HepG2 (cell line): ENCODE results near the gene CCDC30. TPM values are rescaled to one million over a fixed set of nuclear protein-coding genes. Genes with fewer than 3 reads are reported as not detected.

ENCODE experiments used
- ATAC-seq: fragments of 200-7000 bp; cut with Tn5 transposase; 3 replicates; pipeline ENCODE4 v1.9.1; 2020; ENCODE audit warnings: mild to moderate bottlenecking, moderate library complexity
- BruUV-seq: library from RNA; stranded (reverse); fragments of 400-500 nt; replicated peaks from 2 replicates; lab custom pipeline; 2021; lab: Mats Ljungman, UMichigan
- CTCF ChIA-PET: fragments of 300-600 bp; formaldehyde crosslinking; extraction: SDS; loops from one replicate; lab custom pipeline; 2021; ENCODE audit warnings: low total read pairs, inconsistent platforms, low intra/inter-chr PET ratio; lab: Yijun Ruan, JAX
- POLR2A ChIA-PET: fragments of 350-600 bp; sonication (Branson Sonifier 250); formaldehyde crosslinking; loops from one replicate; lab custom pipeline; 2020; ENCODE audit warnings: antibody characterized with exemption, inconsistent platforms; lab: Yijun Ruan, JAX
- DNase-seq: peaks from one replicate; pipeline ENCODE4 v3.0.0-alpha.2; 2015; ENCODE audit warnings: low spot score
- FAIRE-seq: peaks from 3 replicates; lab custom pipeline; 2011; peaks lifted over from hg19 to GRCh38; lab: Jason Lieb, UNC
- H2AFZ ChIP-seq: one replicate; pipeline ENCODE4 v1.6.1; 2011; ENCODE audit warnings: low read length, inconsistent platforms
- H3K27ac ChIP-seq: fragments of 300-600 bp; 3 replicates; pipeline ENCODE4 v1.8.0; 2011; ENCODE audit warnings: mixed run types, mild to moderate bottlenecking, mixed read lengths, low read length, inconsistent platforms; ENCODE audit not compliant: insufficient read depth; ENCODE audit errors: extremely low read length
- H3K27me3 ChIP-seq, 2 experiments: fragments of 200-600 bp in 1 of 2; 2 replicates in 1 of 2; 3 replicates in 1 of 2; pipeline versions ENCODE4 v1.6.0 to v1.8.0; 2011; ENCODE audit warnings: low read length in 2 of 2, mild to moderate bottlenecking in 2 of 2, moderate library complexity in 2 of 2, inconsistent platforms in 1 of 2; ENCODE audit not compliant: insufficient read depth in 2 of 2, control insufficient read depth in 1 of 2
- H3K36me3 ChIP-seq, 2 experiments: fragments of 200-600 bp in 1 of 2; replicated peaks in 1 of 2; 2 replicates in 1 of 2; 3 replicates in 1 of 2; pipeline versions ENCODE4 v1.5.1 to v1.8.0; 2011; ENCODE audit warnings: low read length in 2 of 2, inconsistent platforms in 1 of 2; ENCODE audit not compliant: insufficient read depth in 2 of 2, control insufficient read depth in 1 of 2
- H3K4me1 ChIP-seq: 2 replicates; pipeline ENCODE4 v1.5.1; 2012; ENCODE audit warnings: low read length, inconsistent platforms; ENCODE audit not compliant: insufficient read depth
- H3K4me2 ChIP-seq: 2 replicates; pipeline ENCODE4 v1.6.0; 2011; ENCODE audit warnings: low read depth, low read length, inconsistent platforms
- H3K4me3 ChIP-seq, 3 experiments: fragments of 200-600 bp in 1 of 3; sonication (generic), shearing (Covaris generic) in 1 of 3; replicated peaks in 1 of 3; 2 replicates each; pipeline ENCODE4 v1.5.1; 2011 to 2016; ENCODE audit warnings: low read length in 3 of 3, inconsistent platforms in 2 of 3, low read depth in 2 of 3, mild to moderate bottlenecking in 2 of 3, control low read depth in 1 of 3, mixed read lengths in 1 of 3; ENCODE audit not compliant: insufficient read depth in 1 of 3
- H3K79me2 ChIP-seq: one replicate; pipeline ENCODE4 v1.6.1; 2011; ENCODE audit warnings: low read length, inconsistent platforms; ENCODE audit not compliant: insufficient read depth
- H3K9ac ChIP-seq: 2 replicates; pipeline ENCODE4 v1.6.0; 2011; ENCODE audit warnings: mild to moderate bottlenecking, low read depth, low read length, inconsistent platforms; ENCODE audit not compliant: insufficient read depth
- H3K9me3 ChIP-seq: 2 replicates; pipeline ENCODE4 v1.5.1; 2012; ENCODE audit warnings: mild to moderate bottlenecking, low read length
- H4K20me1 ChIP-seq: 2 replicates; pipeline ENCODE4 v1.6.0; 2011; ENCODE audit warnings: inconsistent platforms, mild to moderate bottlenecking, low read length, moderate library complexity; ENCODE audit not compliant: insufficient read depth
- ARID2 ChIP-seq: sonication (generic); formaldehyde crosslinking; IDR thresholded peaks from 2 replicates; pipeline ENCODE4 v1.8.1; 2022; ENCODE audit warnings: mild to moderate bottlenecking, missing genetic modification reagents, borderline replicate concordance
- CENPT ChIP-seq: sonication (generic); formaldehyde crosslinking; IDR thresholded peaks from 2 replicates; pipeline ENCODE4 v1.8.0; 2022; ENCODE audit warnings: low read depth, mild to moderate bottlenecking, moderate library complexity, missing genetic modification reagents
- JDP2 ChIP-seq: sonication (generic); formaldehyde crosslinking; IDR thresholded peaks from 2 replicates; pipeline ENCODE4 v1.8.1; 2022; ENCODE audit warnings: missing genetic modification reagents, borderline replicate concordance
- KLF6 ChIP-seq: IDR thresholded peaks from 2 replicates; pipeline ENCODE4 v1.8.0; 2016; ENCODE audit warnings: missing biosample characterization, missing genetic modification reagents
- KLF9 ChIP-seq: IDR thresholded peaks from 2 replicates; pipeline ENCODE4 v1.6.1; 2016; ENCODE audit warnings: low read depth
- MTA3 ChIP-seq: sonication (generic); formaldehyde crosslinking; IDR thresholded peaks from 2 replicates; pipeline ENCODE4 v1.4.0; 2020; ENCODE audit warnings: missing genetic modification reagents
- MTERF4 ChIP-seq: sonication (generic); formaldehyde crosslinking; IDR thresholded peaks from 2 replicates; pipeline ENCODE4 v1.8.0; 2023; ENCODE audit warnings: mild to moderate bottlenecking, missing genetic modification reagents
- MTF1 ChIP-seq: sonication (generic); formaldehyde crosslinking; IDR thresholded peaks from 2 replicates; pipeline ENCODE4 v1.5.0; 2020; ENCODE audit warnings: missing genetic modification reagents
- NFE2 ChIP-seq: sonication (generic); formaldehyde crosslinking; IDR thresholded peaks from 2 replicates; pipeline ENCODE4 v1.4.0; 2020; ENCODE audit warnings: missing genetic modification reagents
- RBAK ChIP-seq: sonication (generic); formaldehyde crosslinking; IDR thresholded peaks from 2 replicates; pipeline ENCODE4 v1.5.1; 2020; ENCODE audit warnings: mild to moderate bottlenecking, missing genetic modification reagents
- SMARCE1 ChIP-seq: fragments of 450-650 bp; IDR thresholded peaks from 2 replicates; pipeline ENCODE4 v1.6.1; 2017; ENCODE audit warnings: borderline replicate concordance
- SOX5 ChIP-seq: IDR thresholded peaks from 2 replicates; pipeline ENCODE4 v1.6.1; 2016; ENCODE audit warnings: borderline replicate concordance
- SOX6 ChIP-seq, 2 experiments: fragments of 450-650 bp in 1 of 2; sonication (generic) in 1 of 2; formaldehyde crosslinking in 1 of 2; IDR thresholded peaks; 2 replicates each; pipeline versions ENCODE4 v1.4.0 to v1.6.1; 2017 to 2020; ENCODE audit warnings: antibody characterized with exemption in 1 of 2, mild to moderate bottlenecking in 1 of 2, missing genetic modification reagents in 1 of 2
- STAT5B ChIP-seq: sonication (generic); formaldehyde crosslinking; IDR thresholded peaks from 2 replicates; pipeline ENCODE4 v1.4.0; 2020; ENCODE audit warnings: missing genetic modification reagents
- TEF ChIP-seq: sonication (generic); formaldehyde crosslinking; IDR thresholded peaks from 2 replicates; pipeline ENCODE4 v1.5.0; 2020; ENCODE audit warnings: missing genetic modification reagents
- ZMYM4 ChIP-seq: sonication (generic); formaldehyde crosslinking; IDR thresholded peaks from 2 replicates; pipeline ENCODE4 v1.8.1; 2023; ENCODE audit warnings: mild to moderate bottlenecking, missing genetic modification reagents
- ZNF121 ChIP-seq: sonication (generic); formaldehyde crosslinking; IDR thresholded peaks from 2 replicates; pipeline ENCODE4 v1.5.0; 2020; ENCODE audit warnings: mild to moderate bottlenecking, missing genetic modification reagents
- ZNF407 ChIP-seq: sonication (generic); formaldehyde crosslinking; IDR thresholded peaks from one replicate; pipeline ENCODE4 v1.5.1; 2020; ENCODE audit warnings: mild to moderate bottlenecking, missing genetic modification reagents; ENCODE audit errors: not compliant biosample characterization
- in situ Hi-C: cut with HindIII; loops from 2 replicates; pipeline ENCODE4 v1.10.0; 2017; ENCODE audit warnings: low pct_unique_long_range_greater_than_20kb; ENCODE audit not compliant: extremely low pct_ligation_motif_present
- intact Hi-C: fragments of 100-400 bp; cut with micrococcal nuclease; formaldehyde crosslinking; loops from one replicate; pipeline ENCODE4 v1.10.0; 2022; ENCODE audit not compliant: unreplicated experiment
- polyA plus RNA-seq, 8 experiments: library from polyadenylated mRNA; depleted of rRNA in 3 of 8; stranded (reverse) in 7 of 8; unstranded in 1 of 8; fragments of >200 nt; fragmentation: Illumina TruSeq in 4 of 8; extraction: Trizol in 4 of 8; gene quantifications; 2 replicates each; pipeline versions ENCODE4 v1.2.1 to v1.2.3, GENCODE V29; 2011 to 2016; ENCODE audit warnings: low read depth in 4 of 8, missing spikeins in 1 of 8, mixed read lengths in 1 of 8; ENCODE audit not compliant: insufficient read depth in 1 of 8
- total RNA-seq, 5 experiments: library from RNA; depleted of rRNA; stranded (reverse); fragments of >200 nt; fragmentation: Illumina TruSeq; extraction: Trizol; gene quantifications; 2 replicates each; pipeline ENCODE4 v1.2.3, GENCODE V29; 2016; ENCODE audit warnings: low read depth in 1 of 5

The CCDC30 gene
- total and polyA plus RNA-seq, 2 of the 13 experiments (the other 11 are each of a cell fraction or from before 2014, with no cell fraction given) = 0.25 to 0.77 TPM

- CTCF ChIA-PET = no interaction called here
- POLR2A ChIA-PET = interaction anchor here (0.6 kb wide), 1 partner anchor 384 kb away, joined by 3 read pairs; no protein-coding TSS in a partner anchor
- Histone ChIP-seq H3K27ac (no peak overlapping the region), H3K79me2 (no peaks in the 10 kb centered on the region), H3K9ac (no peak overlapping the region), H2AFZ (no peak overlapping the region), H3K4me1 (no peaks in the 10 kb centered on the region), H3K4me2 (no peak overlapping the region), H3K27me3 (no peaks in the 10 kb centered on the region), H4K20me1 (no peaks in the 10 kb centered on the region), H3K4me3 (no peak overlapping the region), H3K36me3 (no peaks in the 10 kb centered on the region), H3K9me3 (no peaks in the 10 kb centered on the region)
- ATAC-seq = no peak
- intact Hi-C loops (no loop called here), in situ Hi-C loops (no loop called here)
- no peak for FAIRE-seq
- DNase-seq = no peak
- no peak for TF ChIP-seq MTERF4 (CRISPR knock-in tag)
- TF ChIP-seq ZNF121 = no peak
- TF ChIP-seq ZNF407 (CRISPR knock-in tag) = no peak
- TF ChIP-seq SOX6 (IDR thresholded peaks at IDR 0.05) = no peak
- TF ChIP-seq SOX6 (CRISPR knock-in tag; IDR thresholded peaks at IDR 0.05) = no peak
- no peak for TF ChIP-seq TEF (CRISPR knock-in tag)
- no peak for TF ChIP-seq NFE2 (CRISPR knock-in tag)
- TF ChIP-seq JDP2 = no peak
- TF ChIP-seq SOX5 (CRISPR knock-in tag) = no peak
- TF ChIP-seq SMARCE1 = no peak
- no peak for TF ChIP-seq MTF1 (CRISPR knock-in tag)
- TF ChIP-seq KLF6 (CRISPR knock-in tag) = no peak
- TF ChIP-seq ARID2 (CRISPR knock-in tag) = no peak
- TF ChIP-seq RBAK (CRISPR knock-in tag) = no peak
- TF ChIP-seq CENPT (CRISPR knock-in tag) = no peak
- no peak for TF ChIP-seq ZMYM4 (CRISPR knock-in tag)
- no peak for TF ChIP-seq KLF9 (CRISPR knock-in tag)
- no peak for TF ChIP-seq STAT5B (CRISPR knock-in tag)
- no peak for TF ChIP-seq MTA3 (CRISPR knock-in tag)
- no TSS peak for BruUV-seq
Measured at GRCh38 chr1:42567038-42567437, 104.0 kb downstream of the CCDC30 start.
